Myocyte (in vitro differentiated cells): ENCODE measurements around the gene GRID1. TPM values are rescaled to one million over a fixed set of nuclear protein-coding genes. Genes with fewer than 3 reads are reported as not detected.

ENCODE experiments used
- DNase-seq: peaks from one replicate; pipeline ENCODE4 v3.0.0-alpha.2; 2012; ENCODE audit warnings: low read depth
- total RNA-seq: library from RNA; depleted of rRNA; stranded (reverse); fragments of >200 nt; gene quantifications from 2 replicates; pipeline ENCODE4 v1.2.3, GENCODE V29; 2014

GRID1 gene
- total RNA-seq, 1 donor from 2014 or later = not detected

DNA sequence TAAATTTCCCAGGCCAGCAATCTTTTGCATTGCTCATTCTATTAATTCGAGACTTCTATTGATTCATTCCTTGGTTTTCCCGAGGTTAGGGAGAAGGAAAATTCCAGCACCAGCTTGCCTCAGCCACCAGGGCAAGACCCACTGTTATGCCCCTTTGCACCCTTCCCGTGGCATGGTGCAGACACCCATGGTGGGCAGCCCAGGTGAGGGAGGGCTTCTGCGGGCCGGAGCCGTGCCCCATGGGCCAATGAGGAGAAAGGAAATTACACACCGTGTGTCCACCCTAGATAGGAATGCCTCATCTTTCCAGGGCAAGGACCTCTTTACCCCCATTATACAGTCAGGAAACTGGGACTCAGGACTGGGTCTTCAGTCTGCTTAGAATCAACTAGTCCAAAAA is 4.5 kb upstream of the GRID1 start:
- no peak for DNase-seq

DNA sequence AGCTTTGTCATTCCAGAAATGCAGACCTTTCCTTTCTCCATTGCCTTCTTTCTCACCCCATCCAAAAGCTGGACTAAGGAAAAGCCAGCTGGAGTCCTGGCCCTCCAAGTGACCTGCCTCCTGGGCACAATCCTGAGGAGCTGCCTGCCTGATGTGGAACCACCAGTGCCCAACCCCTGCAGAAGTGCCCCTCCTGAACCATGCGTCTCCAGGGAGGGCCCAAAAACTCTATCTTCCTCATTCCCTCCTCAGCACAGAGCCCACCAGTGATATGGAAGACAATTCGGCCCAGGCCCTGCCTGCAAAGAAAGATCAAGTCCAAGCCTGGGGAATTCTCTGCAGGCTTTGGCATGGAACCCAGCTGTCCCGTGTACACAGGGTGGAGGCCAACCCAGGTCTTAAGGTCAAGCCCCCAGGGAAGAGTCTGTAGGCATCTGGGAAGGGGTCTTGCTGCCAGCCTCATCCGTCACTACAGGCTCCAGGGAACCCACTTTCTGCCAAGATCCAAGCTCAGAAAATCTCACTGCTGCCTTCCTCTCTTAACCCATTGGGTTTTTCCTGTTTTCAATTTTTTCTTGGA is 3.5 kb upstream of the GRID1 start:
- no peak for DNase-seq

DNA sequence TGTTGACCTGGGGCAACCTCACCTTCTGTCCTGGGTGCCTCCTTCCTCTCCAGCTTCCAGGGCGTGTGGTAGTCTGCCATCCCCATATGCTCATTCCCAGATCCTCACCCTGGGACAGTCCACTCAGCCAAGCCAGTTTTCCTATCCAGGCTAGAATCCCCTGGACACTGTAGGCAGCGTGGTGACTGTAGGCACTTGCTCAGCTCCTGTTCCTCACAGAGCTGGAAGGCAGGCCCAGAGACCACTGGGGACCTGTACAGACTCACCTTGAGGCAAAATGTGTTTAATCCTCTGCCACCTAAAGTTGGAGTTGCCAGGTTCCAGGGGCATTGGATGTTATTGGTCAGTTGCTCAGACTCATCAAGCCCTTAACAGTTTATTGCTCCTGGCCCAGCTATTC is 2.4 kb upstream of the GRID1 start:
- DNase-seq = no peak

DNA sequence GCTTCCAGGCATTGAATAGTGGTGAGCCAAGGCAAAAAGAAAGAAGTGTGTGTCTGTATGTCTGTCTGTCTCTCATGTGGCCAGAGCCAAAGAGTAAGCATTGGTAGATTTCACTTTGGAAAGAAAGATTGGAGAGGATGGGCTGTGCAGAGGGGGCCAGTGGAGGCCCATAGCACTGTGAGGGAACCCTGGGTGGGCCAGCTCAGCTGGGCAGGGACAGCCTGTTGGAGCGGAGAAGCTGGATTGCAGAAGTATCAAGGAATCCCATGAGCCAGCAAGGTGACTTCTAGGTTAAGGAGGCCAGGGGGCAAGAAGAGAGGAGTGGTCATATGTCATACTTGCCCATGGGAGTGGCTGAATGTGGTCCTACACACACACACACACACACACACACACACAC is 1.5 kb upstream of the GRID1 start:
- DNase-seq = no peak

- DNase-seq = no peak
Observed at GRCh38 chr10:86367152-86367951, 757 bp upstream of the GRID1 start.

- DNase-seq = no peak
Observed at GRCh38 chr10:86366902-86367151, 232 bp upstream of the GRID1 start.

DNA sequence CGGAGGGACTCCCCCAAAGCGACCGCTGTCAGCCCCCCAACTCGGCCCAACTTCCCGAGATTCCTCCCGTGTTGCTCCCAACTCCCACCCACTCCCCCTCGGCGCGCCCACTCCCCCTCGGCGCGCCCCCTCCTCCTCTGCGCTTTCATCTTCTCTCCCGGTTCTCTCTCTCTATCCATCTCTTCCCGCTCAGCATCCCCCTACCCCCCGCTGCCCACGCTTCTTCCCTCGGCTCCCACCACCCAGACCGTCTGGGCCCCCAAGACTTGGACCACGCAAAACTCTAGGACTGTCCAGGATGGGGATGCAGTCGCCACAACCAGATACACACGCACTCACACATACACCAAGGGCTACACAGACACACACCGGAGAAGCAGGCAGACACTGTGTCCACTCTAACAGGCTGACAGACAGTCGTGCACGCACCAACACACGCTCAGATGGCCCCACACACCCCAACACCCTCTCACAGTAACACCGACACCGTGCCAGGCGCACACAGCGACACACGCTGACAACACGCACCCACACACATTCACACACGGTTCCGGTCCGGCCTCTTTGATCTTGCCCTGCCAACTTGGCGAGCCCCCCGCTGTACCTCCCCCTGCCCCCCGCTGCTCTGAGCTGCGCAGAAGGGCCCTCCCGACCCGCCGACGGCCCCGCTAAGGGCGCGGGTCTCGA is 1.1 kb downstream of the GRID1 start:
- DNase-seq = no peak

DNA sequence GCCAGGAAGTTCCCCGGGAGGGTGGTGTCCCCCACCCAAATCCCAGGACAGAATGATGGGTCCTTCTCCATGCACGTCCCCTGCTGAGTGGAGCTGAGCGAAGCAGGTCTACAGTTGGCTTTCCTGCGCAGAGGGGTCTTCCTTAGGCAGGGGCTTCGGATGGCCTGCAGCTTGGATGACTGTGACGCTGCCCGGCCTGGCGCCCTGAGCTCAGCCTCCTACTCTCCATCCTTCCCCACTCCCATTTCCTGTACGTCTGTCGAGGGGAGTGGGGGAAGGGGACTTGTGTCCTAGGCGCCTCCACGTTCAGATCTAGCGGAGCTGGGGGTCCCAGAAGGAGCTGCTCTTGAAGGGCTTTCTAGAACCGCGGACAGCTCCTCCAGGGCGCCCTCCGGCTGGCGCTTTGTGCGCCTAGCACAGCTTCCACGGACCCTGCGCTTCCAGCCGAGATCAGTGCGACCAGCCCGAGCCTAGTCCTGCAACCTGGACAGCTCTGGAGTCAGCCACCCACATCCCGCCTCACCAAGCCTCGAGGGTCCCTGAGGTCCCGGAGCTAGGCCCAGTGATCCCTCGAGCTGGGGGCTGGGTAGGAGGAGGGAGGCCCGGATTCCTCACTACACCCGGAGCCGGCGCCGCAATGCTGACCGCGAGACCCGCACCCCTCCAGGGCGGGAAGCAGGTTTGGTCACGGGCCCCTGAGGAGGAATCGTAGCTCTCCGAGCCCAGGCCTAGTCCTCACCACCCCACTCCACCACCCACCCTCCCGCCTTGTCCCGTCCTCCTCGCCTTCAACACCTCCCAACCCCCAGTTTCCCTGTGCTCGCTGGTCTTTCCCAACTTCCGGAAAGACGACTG is 1.9 kb downstream of the GRID1 start:
- DNase-seq = no peak

DNA sequence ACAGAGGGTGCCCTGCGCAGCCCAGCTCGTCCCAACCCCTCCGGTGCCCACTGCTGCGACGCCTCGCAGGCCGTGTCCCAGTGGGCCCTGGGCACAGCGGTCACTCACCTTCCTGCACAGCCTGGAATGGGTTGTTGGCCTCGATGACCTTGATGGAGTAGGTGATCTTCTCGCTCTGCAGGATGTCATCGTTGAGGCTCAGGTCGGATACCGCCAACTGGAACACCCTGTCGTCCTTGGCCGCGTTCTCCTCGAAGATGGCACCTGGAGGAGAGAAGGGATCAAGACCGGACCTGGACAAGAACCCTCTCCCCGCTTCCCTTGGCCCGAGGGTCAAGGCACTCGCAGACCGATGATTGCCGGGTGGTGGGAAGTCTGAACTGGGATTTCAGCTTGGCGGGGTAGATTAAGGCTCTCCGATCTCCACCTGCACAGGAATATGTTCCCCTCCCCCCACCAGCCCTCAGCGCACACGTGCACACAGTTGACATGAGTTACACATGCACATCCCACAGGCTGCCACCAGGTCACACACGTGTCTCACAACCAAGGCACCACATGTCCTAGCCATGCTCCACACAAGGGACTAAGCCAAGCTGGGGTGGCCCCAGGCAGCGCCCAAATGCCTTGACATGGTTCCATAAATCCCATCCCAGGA is 2.6 kb downstream of the GRID1 start:
- DNase-seq = no peak

- no peak for DNase-seq
Observed at GRCh38 chr10:86363184-86363832, 3.3 kb downstream of the GRID1 start.

DNA sequence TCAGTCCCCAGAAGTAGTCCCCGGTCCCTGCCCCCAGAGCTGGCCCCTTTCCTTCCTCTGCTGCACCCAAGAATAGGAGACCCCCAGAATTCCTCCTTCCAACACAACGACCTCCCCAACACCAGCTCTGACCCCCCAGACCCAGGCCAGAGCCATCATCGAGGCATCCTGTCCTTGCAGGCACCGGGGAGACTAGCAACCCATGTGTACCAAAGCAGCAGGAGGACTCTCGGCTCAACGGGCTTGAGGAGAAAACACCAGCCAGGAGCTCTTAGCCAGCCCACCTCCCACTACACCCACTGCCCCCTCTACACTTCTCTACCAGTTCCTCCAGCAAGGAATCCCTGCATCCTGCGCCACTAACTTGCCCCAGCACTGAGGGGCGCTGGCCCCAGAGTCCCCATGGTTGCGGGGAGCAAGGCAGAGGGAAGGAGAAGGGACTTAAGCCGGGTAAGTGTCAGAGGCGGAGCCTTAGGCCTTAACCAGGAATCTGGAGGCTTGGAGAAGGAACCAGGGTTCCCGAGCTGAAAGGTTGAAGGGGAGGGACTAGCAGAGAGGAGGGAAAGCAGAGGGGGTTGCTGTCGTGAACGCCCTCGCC is 3.9 kb downstream of the GRID1 start:
- no peak for DNase-seq

- DNase-seq = no peak
Observed at GRCh38 chr10:86362129-86362527, 4.5 kb downstream of the GRID1 start.

GRCh38 chr10:86361156-86362128 is 5.2 kb downstream of the GRID1 start:
- DNase-seq = no peak

GRCh38 chr10:86360657-86361056 is 5.9 kb downstream of the GRID1 start:
- no peak for DNase-seq

GRCh38 chr10:86359954-86360353 is 6.6 kb downstream of the GRID1 start:
- DNase-seq = no peak

- DNase-seq = no peak
Observed at GRCh38 chr10:86359111-86359510, 7.5 kb downstream of the GRID1 start.

- DNase-seq = no peak
Observed at GRCh38 chr10:86357676-86358075, 8.9 kb downstream of the GRID1 start.

DNA sequence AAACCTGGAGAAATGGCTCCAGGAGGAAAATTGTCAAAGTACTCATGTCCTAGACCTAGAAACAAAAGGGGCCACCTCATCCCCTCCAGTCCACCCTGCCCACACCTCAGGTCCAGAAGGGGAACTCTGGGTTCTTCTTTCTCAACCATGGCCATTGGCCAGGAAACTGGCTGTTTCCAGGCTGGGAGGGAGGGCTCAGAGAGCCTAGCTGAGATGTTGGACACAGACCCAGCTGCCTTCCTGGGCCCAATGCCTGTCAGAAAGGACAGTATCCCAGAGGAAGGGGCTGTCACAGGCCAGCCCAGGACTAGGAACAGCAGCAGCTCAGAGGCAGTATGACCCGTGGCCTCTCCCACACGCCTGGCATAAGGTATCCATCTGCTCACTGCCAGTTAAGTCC is 9.6 kb downstream of the GRID1 start:
- no peak for DNase-seq

GRCh38 chr10:86356296-86356695 is 10.3 kb downstream of the GRID1 start:
- DNase-seq = no peak
